Nucleus accumbens (tissue), 56 donors: ENCODE measurements around the gene ANKRD11.
"Not testable (repeated sequence)": the region's sequence is repeated elsewhere in the genome, so short reads cannot be mapped to it uniquely, and the experiment has no call there.

Source experiments
- DNase-seq, 56 donors: peaks; one replicate each; lab custom pipeline; 2025; lab: John Stamatoyannopoulos, UW

The ANKRD11 gene

DNA sequence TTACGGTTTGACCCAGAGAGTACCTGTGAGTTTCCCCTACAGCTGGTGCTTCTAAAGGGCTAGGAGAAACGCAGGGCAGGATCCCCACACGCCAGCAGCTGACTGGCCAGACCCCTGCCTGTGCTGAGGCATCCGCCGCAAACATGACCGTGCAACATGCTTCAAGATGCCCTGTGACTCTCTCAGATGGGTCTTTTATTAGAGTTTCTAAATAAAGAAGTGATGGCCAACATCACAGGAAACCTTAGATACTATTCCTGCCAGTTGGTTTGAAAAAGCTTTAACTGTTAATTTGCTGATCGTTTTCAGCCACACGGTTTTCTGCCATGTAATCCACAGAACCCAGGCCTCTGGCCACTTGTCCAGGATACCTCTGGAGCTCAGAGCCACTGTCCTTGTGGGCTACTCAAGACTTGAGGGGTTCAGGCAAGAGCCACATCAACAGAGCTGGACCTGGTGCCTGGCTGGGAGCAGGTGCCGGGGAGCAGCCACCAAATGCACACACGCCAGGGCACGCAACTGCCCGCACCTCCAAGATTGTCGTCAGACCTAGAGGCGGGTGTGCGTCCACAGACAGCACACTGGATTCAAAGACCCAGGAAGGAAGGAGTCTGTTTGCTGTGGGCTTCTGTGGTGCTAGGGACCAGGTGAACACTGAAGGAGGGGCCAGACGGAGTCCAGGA is 154.4 kb downstream of the ANKRD11 start:
- DNase-seq: no peak

- DNase-seq: no peak
Observed at GRCh38 chr16:89334988-89335802, 155.2 kb downstream of the ANKRD11 start.

DNA sequence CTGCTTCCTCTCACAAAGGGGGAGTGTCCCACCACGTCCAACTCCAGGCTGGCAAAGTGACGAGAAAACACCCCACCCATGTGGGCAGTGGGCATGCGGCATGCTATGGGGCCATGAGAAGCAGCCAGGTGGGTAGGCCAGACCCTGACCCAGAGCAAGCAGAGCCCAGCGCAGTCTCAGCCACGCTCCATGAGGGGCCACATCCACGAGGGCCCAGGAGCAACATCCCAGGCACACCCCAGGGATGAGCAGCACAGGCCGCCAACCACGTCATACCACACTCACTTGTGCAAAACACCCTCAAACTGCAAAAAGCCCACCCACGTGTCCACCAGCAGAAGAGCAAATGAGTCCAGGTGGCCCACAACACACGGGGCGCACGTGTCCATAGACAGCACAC is 155.9 kb downstream of the ANKRD11 start:
- no peak for DNase-seq

- no peak for DNase-seq
Observed at GRCh38 chr16:89334050-89334449, 156.3 kb downstream of the ANKRD11 start.

- DNase-seq: peak in 40 of 56 donors; percentile 20 to 78 (median 46)
Observed at GRCh38 chr16:89333401-89334001, 156.9 kb downstream of the ANKRD11 start.

DNA sequence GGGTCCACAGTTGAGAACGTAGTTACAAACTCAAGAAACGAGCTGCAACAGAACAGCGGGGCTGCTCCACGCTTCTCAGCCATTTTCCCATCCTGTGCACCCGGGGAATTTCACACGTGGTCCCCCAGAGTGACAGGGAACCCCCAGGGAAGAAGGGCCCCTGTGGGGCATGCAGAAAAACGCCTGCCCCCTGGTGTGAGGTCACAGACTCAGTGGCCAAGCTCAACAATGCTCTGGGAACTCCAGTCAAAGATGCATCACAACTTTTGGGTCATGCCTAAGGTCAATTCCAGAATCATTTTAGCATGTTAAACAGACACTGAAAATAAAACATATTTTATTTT is 157.5 kb downstream of the ANKRD11 start:
- no peak for DNase-seq

DNA sequence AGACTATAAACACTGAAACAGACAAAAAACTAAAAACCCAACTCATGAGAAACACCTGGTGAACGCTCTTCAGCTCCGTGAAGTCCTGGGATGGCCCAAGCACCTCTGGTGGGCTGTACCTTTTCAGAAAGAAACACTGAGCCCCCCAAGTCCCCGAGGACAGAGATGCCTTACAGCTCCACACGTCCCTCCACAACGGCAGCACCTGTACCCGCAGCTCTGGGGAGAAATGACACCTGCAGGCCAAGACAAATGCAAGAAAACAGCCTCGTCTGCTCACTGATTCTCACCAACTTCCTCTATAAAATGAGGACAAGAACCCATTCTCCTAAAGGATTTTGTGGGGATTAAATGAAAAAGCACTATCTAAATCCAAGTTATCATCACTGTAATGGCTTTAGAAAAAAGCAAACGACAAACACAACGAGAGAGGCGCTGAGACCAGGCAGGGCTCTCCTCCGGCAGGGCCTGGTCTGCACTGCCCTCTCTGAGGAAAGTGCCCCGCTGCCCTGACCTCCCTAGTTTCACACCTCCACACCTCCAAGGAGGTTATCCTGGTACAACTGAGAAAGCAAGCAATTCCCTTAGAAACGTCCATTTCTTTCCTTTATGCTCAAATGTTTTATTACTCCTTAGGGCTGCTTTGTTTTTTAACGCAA is 158.0 kb downstream of the ANKRD11 start:
- no peak for DNase-seq

- no peak for DNase-seq
Observed at GRCh38 chr16:89331371-89332109, 158.8 kb downstream of the ANKRD11 start.

DNA sequence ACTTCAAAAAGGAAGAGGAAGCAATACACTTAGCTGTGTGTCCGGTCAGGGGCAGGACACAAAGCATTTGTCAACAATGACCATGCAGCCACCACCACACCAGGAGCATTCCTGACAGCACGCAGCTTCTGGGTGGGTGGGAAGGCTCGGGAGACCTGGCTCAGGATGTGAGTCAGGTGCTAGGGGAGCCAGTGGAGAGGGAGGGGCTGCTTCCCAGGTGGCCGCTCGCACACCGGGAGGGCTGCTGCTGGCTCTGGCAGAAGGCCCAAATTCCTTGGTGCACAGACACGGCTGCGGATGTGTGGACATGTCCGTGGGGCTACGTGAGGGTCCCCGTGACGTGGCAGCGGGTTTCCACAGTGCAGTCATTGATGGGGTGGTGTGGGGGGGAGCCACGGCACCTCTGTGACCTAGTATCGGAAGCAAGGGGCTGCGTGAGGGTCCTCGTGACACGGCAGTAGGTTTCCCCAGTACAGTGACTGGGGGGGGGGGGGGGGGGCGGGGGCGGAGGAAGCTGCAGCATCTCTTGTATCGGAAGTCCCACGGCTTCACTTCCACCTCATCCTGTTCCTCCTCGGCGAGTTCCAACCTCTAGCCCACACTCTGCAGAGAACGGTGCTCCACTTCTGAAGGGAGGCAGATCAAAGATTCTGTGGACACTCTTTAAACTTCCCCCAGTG is 160.0 kb downstream of the ANKRD11 start:
- DNase-seq: peak in 4 of 56 donors; percentile 19 to 43 (median 26)

DNA sequence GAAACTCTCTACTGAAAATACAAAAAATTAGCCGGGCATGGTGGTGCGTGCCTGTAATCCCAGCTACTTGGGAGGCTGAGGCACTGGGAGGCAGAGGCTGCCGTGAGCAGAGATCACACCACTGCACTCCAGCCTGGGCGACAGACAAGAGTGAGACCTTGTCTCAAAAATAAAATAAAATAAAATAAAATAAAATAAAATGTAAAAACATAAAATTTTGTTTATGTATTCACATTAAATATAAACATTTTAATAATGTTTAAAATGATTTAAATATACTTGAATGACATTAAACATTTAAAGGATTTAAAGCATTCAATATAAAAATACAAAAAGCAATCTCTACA is 160.6 kb downstream of the ANKRD11 start:
- DNase-seq: not testable (repeated sequence)

- not testable (repeated sequence) for DNase-seq
Observed at GRCh38 chr16:89328412-89329400, 161.7 kb downstream of the ANKRD11 start.

GRCh38 chr16:89326721-89327120 is 163.6 kb downstream of the ANKRD11 start:
- no peak for DNase-seq

- peak in 16 of 56 donors; percentile 19 to 45 (median 34) for DNase-seq
Observed at GRCh38 chr16:89325861-89326471, 164.4 kb downstream of the ANKRD11 start.

- DNase-seq: no peak
Observed at GRCh38 chr16:89324056-89325010, 166.0 kb downstream of the ANKRD11 start.

DNA sequence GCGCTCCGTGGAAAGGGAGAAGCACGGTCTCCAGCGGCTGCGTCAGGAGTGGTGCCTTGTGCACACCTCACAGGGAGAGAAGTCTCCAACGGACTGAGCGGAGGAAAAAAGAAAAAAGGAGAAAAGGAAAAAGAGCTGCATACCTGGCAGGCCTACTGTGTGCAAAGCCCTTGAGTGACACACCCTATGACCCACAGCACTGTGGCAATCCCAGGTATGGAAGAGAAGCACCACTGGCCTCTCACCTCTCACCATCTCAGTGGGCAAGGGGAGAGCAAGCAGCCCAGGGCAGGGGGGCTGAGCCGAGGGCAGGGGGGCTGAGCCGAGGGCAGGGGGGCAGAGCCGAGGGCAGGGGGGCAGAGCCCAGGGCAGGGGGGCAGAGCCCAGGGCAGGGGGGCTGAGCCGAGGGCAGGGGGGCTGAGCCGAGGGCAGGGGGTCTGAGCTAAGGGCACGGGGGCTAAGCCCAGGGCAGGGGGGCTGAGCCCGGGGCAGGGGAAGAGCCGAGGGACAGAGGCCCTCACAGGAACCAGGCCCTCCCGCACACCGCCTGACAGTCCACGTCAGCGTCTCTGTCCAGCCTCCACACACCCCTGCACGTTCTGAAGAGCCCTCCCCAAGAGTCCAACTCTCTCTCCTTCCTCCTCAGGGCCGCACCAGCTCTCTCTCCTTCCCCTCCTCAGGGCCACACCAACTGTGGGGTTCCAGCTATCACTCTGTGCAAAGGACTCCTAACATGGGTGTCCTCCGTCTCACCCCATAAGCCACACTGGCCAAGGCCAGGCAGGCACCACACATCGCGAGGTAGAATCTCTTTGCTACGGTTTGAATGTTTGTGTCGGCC is 167.0 kb downstream of the ANKRD11 start:
- no peak for DNase-seq
